Measurements from ENCODE around the gene DAND5.
"Not testable (repeated sequence)": the region's sequence is repeated elsewhere in the genome, so short reads cannot be mapped to it uniquely, and the experiment has no call there.

Gene DAND5

DNA sequence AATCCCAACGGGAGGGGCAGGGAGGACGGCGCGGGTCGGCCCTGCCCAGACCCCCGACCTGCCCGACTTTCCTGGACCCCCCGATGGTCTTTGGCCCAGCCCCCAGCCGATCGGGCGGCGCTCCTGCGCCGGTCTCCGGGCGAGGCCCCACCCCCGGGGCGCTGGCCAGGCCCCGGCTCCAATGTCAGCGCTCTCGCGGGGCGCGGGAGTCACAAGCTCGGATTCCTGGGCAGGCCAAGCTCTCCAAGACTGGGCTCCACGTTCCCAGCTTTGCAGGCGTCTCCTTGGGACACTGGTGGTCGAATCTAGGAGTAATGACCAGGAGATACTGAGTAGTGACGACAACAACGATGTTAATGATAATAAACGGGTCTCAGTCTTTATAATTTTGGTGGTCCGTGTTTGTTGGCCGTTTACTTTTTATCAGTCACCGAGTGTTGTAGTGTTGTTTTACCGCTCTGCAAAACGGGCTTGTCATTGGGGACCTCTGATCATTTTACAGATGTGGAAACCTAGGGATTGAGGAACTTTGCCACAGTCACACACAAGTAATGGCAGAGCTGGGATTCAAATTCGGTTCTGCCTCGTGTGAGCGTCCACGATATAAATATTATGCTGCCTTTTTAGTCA is 23.2 kb upstream of the DAND5 start:
- DNase-seq (ENCODE audit: low spot score) = peak; percentile 55

DNA sequence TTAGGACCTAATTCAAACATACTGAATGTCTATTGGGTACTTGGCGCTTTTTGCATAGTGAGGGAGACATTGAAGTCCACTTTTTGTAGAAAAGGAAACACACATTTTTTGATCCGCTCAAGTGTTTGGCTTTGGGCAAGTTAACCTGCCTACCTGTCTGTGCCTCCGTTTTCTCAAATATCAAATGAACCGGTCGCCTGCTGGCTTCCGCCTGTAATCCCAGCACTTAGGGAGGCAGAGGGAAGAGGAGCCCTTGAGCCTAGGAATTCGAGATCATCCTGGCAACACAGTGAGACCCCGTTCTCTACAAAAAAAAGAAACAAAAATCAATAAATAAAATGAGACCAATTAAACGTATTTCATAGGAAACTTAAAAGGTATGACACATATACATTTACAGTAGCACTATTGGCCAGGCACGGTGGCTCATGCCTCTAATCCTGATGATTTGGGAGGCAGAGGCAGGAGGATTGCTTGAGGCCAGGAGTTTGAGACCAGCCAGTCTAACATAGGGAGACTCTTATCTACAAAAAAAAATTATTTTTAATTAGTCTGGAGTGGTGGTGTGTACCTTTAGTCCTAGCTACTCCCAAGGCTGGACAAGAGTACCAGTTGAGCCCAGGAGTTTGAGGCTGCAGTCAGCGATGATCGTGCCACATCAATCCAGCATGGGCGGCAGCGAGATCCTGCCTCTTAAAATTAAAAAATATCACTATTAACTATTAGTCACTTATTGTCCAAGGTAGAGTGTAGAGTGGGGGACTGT is 22.5 kb upstream of the DAND5 start:
- no peak for DNase-seq (ENCODE audit: low spot score)

DNA sequence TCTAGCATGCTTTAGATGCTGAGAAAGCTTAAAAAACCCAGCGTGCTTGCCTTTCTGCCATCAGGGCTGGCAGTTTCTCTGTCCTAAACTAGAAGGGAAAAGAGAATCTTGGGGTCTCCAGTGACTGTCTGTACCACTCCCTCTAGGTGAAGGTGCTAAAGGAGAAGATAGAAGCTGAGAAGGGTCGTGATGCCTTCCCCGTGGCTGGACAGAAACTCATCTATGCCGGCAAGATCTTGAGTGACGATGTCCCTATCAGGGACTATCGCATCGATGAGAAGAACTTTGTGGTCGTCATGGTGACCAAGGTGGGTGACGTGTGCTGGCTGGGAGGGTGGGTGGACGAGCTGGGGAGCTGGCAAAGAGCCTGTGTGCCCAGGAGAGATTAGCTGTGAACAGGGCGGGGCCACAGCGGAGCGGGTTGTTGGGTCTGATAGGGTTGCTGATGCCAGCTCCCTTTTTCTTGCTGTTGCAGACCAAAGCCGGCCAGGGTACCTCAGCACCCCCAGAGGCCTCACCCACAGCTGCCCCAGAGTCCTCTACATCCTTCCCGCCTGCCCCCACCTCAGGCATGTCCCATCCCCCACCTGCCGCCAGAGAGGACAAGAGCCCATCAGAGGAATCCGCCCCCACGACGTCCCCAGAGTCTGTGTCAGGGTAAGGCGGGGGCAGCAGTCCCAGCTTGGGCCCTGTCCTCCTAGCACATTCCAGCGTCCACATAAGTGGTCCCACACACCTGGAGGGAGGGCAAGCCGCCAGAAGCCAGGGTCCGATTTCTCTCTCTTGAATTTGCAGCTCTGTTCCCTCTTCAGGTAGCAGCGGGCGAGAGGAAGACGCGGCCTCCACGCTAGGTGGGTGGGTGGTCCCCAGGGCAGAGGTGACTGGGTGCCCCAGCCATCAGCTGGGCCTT is 21.4 kb upstream of the DAND5 start:
- no peak for DNase-seq (ENCODE audit: low spot score)

DNA sequence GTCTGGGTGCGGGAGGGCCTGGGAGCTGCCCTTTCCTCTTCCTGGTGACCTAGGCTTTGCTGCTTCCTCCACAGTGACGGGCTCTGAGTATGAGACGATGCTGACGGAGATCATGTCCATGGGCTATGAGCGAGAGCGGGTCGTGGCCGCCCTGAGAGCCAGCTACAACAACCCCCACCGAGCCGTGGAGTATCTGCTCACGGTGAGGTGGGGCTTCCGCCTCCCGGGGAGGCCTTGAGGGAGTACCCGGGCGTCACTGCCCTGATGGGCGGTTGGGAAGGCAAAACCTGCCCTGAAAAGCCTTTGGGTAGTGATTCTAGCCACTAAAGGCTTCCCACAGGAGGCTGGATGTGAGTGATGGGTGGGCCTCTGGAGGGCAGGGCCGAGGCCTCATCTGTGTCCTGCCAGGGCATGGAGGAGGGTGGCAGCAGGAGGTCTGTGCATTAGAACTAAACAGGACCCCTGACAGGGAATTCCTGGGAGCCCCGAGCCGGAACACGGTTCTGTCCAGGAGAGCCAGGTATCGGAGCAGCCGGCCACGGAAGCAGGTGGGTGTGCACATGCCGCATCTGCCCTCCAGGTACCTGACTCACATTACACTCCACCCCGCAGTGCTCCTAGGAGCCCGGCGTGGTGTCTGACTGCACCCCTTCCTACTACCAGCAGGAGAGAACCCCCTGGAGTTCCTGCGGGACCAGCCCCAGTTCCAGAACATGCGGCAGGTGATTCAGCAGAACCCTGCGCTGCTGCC is 20.6 kb upstream of the DAND5 start:
- DNase-seq (ENCODE audit: low spot score) = no peak

DNA sequence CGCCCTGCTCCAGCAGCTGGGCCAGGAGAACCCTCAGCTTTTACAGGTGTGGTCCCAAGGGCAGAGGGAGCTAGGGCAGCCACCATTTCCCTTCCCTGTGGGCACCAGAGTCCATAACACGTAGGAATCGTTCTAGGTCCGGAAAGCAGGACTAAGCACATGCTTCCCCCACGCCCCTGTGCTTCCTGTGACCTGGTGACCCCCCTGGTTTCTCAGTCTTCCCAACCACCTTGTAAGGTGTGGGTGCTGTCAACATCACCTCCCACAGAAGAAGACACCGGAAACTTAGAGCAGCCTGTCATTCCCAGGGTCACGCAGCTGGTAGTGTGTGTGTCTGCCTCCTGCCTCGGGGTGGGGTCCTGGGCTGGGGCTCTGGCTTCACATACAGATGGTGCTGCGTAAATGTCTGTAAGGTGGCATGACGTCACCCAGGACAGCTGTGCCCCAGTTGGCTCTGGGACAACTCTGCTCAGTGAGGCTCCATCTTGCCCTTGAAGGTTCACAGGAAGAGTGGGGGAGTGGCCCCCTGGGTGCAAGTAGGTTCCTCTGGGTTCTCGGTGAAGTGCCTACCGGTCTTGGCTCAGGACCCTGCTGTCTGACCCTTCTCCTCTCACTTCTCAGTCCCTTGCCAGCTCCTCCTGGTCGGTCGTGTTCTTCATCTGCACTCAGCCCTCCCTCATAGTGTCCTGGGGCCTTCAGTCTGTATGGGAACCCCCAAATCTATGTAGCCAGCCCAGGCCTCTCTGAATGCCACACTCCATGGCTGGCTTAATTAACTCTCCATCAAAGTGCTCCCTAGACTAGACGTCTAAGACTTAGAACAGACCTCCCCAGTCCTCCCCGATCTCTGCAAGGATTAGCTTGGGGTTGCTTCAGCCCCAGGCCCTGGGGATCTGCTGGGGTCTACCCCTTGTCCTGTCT is 19.8 kb upstream of the DAND5 start:
- DNase-seq (ENCODE audit: low spot score) = no peak

DNA sequence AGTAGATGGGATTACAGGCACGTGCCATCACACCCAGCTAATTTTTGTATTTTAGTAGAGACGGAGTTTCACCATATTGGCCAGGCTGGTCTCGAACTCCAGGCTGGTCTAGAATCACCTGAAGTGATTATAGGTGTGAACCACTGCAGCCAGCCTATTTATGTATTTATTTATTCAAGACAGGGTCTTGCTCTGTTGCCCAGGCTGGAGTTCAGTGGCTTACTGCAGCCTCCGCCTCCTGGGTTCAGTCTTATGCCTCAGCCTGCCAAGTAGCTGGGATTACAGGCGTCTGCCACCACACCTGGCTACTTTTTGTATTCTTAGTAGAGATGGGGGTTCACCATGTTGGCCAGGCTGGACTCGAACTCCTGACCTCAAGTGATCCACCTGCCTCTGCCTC is 17.3 kb upstream of the DAND5 start:
- not testable (repeated sequence) for DNase-seq (ENCODE audit: low spot score)

DNA sequence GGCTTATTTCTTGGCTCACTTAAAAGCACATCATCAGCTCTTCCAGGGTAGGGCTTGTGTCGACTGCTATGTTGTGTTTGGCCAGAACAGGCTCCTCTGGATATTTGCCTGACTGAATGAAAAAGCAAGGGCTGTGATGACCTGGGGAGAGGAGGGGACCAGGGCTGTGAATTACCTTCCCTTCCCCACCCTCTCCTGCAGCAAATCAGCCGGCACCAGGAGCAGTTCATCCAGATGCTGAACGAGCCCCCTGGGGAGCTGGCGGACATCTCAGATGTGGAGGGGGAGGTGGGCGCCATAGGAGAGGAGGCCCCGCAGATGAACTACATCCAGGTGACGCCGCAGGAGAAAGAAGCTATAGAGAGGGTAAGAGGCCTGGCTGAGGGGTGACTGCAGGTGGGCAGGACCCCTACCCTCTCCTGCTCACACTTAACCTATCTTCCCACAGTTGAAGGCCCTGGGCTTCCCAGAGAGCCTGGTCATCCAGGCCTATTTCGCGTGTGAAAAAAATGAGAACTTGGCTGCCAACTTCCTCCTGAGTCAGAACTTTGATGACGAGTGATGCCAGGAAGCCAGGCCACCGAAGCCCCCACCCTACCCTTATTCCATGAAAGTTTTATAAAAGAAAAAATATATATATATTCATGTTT is 16.8 kb upstream of the DAND5 start:
- DNase-seq (ENCODE audit: low spot score) = no peak

DNA sequence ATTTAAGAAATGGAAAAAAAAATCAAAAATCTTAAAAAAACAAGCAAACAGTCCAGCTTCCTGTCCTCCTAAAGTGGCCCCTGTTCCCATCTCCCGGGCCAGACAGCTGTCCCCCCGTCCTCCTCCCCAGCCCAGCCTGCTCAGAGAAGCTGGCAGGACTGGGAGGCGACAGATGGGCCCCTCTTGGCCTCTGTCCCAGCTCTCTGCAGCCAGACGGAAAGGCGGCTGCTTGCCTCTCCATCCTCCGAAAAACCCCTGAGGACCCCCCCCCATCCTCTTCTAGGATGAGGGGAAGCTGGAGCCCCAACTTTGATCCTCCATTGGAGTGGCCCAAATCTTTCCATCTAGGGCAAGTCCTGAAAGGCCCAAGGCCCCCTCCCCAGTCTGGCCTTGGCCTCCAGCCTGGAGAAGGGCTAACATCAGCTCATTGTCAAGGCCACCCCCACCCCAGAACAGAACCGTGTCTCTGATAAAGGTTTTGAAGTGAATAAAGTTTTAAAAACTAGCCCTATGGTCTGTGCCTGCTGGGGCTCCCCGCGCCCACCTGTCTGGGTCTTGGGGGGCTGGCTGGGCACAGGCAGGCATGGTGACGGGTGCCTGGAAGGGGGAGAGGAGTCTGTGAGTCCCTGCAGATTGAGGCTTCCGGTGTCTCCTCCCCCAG is 16.1 kb upstream of the DAND5 start:
- no peak for DNase-seq (ENCODE audit: low spot score)

DNA sequence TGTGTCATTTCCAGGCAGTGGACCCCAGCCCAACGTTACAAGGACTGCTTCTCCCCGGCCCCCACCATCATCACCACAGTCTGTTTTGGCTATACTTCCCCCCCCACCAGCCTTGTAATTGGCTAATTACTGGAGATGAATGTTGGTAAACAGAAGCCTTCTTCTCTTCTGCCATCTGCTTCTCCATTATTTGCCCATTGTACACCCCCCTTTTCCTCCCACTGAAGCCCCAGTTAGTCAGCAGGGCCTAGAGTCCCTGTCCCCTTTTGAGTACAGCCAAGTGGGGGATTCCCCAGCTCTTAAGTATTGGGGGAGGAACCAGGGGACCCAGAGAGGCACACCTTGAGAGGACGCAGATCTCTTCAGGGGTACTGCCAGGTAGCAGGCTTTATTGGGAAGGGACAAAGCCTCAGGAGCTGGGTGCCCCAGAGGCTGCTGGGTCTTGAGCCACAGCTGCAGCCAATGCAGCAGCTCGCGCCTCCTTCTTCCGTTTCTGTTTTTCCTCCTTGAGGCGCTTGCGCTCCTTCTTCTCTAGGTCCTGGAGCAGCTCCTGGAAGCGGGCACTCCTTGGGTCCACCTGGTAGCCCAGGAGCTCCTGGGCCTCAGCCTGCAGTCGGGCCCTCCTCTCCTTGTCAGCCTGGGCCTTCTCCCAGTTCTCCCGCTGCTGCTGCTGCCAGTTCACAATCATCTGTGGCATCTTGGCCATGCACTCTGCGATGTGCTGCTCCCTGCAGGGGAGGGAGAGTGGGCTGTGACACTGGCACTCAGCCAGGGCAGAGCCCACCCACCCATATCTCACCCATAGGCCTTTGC is 15.4 kb upstream of the DAND5 start:
- DNase-seq (ENCODE audit: low spot score) = no peak

DNA sequence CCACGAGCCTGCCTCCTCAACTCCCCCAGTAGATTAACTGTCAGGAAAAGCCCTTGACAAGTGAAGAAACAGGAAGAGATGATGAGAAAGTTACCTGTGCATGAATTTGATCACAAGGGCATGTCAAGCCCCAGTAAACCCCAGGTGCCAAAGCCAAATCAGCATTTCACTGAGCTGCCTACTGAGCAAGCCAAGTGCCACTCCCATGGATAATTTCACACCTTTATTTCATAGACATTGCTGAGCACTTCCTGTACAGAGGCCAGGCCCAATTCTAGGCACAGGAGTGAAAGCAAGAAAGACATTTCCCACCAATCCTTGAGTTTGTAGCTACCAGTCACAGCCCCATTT is 14.8 kb upstream of the DAND5 start:
- no peak for DNase-seq (ENCODE audit: low spot score)

DNA sequence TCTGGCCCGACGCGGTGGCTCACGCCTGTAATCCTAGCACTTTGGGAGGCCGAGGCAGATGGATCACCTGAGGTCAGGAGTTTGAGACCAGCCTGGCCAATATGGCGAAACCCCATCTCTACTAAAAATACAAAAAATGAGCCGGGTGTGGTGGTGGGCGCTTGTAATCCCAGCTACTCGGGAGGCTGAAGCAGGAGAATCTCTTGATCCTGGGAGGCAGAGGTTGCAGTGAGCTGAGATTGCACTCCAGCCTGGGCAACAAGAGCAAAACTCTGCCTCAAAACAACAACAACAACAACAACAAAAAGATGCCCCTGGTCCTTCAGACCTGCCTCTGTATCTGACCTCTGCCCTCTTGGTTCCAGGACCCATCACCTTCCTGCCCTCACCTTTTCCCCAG is 13.8 kb upstream of the DAND5 start:
- DNase-seq (ENCODE audit: low spot score) = not testable (repeated sequence)

DNA sequence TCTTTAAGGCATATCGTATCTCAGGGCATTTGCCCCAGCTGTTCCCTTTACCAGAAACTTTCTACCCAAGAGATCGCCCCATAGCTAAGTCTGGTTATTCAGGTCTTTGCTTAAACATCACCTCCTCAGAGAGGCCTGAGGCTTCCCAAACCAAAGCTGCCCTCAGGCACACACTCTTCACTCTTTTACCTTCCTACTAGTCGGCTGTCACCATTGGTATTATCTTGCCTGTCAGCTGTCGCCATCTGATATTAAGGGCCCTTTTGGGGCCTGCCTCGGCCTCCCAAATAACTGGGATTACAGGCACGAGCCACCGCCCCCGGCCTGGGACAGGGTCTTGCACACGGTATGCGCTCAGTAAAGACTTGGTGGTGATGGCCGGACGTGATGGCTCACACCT is 13.4 kb upstream of the DAND5 start:
- no peak for DNase-seq (ENCODE audit: low spot score)

DNA sequence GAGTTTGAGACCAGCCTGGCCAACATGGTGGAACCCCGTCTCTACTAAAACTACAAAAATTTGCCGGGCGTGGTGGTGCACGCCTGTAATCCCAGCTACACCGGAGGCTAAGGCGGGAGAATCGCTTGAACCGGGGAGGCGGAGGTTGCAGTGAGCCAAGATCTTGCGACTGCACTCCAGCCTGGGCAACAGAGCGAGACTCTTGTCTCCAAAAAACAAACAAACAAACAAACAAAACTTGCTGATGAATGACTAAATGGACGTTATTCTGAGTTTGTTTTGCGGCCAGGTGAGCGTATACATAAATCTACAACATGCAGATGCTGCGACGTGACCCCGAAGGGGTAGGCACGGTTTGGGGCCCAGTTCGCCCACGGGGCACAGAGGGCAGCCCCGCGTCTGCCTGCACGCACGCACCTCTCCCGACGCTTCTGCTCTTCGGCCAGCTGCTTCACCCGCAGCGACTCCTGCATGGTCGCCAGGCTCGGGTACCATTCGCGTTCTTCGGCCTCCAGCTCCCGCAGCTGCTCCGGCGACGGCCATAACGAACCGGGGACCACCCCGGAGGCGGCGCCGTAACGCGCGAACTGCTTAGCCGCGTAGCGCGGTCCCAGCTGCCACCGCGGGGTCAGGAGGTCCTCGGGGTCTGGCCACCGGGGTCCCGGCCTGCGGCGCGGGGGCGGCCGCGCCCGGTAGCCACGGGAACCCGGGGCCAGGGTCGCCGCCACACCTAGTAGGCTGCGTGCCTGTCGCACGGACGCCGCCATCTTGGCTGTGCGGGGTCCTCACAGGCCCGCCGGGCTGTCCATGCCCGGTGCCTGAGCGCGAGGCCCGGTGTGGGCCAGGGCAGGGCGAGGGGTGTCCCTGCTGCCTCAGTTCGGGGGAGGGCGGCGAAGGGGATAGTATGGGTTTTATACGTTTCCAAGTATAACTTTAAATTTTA is 12.7 kb upstream of the DAND5 start, which contains the start of gene GADD45GIP1:
TSS of gene GADD45GIP1 (minus strand) at position 778 of the 943 bp plus-strand sequence. CDS start at position 767, 11 bp downstream.
- DNase-seq (ENCODE audit: low spot score) = peak; percentile 87

DNA sequence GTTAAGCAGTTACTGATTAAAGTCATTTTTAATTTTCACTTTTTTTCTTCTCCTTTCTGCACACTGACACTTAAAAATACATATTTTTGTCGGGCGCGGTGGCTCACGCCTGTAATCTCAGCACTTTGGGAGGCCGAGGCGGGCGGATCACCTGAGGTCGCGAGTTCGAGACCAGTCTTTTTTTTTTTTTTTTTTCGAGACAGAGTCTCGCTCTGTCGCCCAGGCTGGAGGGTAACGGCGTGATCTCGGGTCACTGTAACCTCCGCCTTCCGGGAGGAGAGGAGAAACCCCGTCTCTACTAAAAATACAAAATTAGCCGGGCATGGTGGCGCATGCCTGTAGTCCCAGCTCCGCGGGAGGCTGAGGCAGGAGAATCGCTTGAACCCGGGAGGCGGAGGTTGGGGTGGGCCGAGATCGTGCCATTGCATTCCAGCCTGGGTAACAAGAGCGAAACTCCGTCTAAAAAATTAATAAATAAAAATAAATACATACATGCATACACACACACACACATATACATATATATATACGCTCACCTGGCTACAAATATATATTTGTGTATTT is 11.9 kb upstream of the DAND5 start:
- not testable (repeated sequence) for DNase-seq (ENCODE audit: low spot score)

DNA sequence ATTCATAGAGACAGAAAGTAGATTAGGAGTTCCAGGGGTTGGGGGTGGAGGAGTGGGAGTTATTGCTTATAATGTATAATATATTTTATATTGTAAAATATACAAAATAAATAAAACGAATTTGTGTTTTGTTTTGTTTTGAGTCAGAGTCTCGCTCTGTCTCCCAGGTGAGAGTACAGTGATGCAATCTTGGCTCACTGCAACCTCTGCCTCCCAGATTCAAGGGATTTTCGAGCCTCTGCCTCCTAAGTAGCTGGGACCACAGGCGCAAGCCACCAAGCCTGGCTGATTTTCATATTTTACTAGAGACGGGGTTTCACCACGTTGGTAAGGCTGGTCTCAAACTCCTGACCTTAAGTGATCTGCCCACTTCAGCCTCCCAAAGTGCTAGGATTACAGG is 9.9 kb upstream of the DAND5 start:
- DNase-seq (ENCODE audit: low spot score) = no peak

DNA sequence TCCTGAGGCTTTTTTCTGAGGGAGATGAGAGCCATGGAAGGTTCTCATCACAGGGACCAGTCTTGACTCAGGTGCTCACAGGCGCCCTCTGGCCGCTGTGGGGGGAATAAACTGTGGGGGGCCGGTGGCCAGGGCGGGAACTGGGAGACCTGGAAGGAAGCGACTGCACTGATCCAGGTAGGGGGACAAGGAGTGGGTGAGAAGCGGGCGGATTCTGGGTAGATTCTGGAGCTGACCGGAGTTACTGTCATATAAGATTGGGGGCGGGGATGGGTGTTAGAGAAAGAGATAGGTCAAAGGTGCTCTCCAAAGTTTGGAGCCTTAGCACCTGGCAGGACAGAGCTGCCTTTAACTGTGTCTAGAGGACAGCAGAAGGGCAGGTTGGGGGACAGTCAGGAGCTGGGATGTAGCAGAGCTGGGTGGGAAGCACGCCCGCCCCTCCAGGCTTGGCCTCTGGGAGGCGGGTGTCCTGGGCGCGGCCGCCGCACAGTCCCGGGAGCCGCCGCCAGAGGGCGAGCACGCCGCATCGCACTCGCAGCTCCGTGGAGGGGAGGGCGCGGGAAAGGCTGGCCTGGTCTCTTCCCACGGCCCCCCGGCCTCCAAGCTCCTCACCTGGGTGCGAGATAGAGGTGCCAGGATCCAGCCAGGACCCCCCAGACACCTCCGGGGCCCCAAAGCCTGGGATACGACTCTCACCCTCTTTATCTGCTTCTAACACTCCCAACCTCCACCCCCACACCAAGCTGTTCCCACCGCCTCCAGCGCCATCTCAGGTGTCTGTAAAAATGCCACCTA is 4.2 kb upstream of the DAND5 start:
- DNase-seq (ENCODE audit: low spot score) = peak; percentile 89

DNA sequence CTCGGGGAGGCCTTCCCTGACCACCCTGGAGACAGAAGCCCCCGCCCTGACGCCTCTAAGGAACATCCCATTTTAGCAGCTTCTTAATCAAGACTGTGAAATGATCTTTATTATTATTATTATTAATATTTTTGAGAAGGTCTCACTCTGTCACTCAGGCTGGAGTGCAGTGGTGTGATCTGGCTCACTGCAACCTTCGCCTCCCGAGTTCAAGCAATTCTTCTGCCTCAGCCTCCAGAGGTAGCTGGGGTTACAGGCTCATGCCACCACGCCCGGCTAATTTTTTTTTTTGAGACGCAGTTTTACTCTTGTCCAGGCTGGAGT is 3.6 kb upstream of the DAND5 start:
- no peak for DNase-seq (ENCODE audit: low spot score)
